ENCODE results near the gene MEF2A.

DNA sequence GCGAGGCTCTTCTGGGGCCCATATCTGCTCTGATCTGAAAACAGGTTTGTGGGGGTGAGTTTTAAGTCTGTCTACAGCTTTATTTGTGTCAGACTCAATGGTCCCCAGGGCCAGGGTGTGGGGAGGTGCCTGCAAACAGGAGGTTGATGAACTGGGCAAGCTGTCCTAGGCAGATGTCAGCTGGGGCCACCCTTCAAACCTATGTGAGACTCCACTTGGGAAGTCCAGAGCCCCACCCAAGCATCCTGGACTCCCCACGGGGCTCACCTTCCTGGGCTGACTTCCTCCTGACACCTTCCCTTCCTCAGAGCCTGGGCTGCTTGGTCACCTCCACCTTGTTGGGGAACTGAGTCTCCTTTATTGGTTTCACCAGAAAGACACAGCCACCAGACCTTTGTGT, 176.1 kb downstream of the MEF2A start:
- TF ChIP-seq POLR2A (IDR thresholded peaks at IDR 0.05; ENCODE audit: low read length), result no peak
- no peak for TF ChIP-seq GATA1 (IDR thresholded peaks at IDR 0.05; ENCODE audit: low read depth, low read length)

Measured in erythroblast (primary cell).